Activated naive CD8-positive, alpha-beta T cell treated with anti-CD3 and anti-CD28 coated beads, Interleukin-2, amount 50 U/mL, for 16 hours (primary cell): ENCODE results near the gene A2M.

Experiments
- DNase-seq: peaks from one replicate; pipeline ENCODE4 v3.0.0-alpha.2; 2020; ENCODE audit warnings: low read depth, low spot score

The A2M gene

DNA sequence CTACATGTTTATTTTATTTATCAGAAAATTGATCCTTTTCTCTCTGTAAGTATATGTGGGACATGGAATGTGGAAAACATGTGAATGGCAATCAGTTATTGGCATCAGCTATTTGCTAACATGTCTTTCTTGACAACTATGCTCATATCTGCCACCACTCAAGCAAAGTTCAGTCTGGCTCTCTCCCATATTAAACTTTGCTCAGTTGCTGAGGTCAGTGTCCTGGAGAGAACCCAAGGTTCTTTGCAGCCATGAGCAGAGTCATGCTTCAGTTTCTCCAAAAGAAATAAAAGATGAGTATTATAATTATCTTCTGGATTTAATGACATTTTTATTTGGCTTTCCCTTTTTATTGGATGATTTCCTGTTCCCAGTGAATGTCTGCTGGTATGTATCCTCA is 42.6 kb downstream of the A2M start:
- DNase-seq: no peak

DNA sequence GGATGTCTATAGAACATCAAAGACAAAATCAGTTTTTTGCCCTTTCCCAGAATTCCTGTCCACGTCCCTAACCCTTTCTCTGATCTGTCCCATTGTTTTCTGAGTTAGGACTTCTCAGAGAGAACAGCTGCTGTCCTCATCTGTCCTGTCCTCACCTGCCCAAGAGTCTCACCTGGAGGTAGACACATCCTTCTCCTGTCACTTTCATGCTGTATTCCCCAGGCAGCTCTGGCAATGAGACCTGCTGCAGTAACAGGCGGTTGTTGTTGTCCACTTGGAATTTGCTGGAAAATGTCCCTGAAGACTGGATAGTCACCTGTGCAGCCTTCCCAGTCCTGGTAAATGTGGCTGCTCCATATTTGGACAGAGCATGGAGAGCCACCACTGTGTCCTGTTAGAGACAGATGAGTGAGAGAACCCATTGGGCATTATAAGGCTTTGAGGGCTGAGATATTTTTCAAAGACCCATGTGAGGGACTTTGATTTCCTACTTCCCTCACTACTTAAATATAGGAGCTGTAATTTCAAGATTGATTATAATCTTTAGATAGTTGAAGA is 43.2 kb downstream of the A2M start:
- no peak for DNase-seq

DNA sequence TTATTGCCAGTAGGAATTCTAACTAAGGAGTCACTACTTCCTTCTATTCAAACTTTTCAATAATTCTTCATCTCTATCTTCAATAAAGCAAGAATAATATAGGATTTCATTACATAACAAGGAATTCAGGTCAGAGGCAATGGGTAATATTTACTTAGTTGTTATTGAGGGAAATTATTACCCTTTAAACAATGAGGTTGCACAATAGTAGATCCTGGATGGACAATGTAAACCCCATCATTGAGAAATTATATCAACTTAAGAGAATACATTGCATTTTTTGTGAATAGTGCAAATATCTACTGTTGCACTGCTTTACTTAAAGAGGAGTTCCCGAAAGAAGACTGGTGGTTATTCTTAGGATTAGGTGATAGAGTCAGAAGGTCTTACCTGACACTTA is 43.8 kb downstream of the A2M start:
- no peak for DNase-seq

DNA sequence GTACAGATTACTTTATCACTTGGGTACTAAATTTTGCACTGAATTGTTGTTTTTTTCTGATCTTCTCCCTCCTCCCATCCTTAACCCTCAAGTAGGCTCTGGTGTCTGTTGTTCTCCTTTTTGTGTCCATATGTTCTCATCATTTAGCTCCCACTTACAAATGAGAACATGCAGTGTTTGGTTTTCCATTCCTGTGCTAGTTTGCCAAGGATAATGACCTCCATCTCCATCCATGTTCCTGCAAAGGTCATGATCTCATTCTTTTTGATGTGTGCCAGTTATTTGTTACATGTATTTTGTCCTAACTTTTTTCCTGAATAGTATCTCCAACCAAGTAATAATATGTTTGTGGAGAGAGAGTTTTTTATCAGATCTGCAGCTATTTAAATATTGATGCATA is 44.2 kb downstream of the A2M start:
- DNase-seq: no peak

DNA sequence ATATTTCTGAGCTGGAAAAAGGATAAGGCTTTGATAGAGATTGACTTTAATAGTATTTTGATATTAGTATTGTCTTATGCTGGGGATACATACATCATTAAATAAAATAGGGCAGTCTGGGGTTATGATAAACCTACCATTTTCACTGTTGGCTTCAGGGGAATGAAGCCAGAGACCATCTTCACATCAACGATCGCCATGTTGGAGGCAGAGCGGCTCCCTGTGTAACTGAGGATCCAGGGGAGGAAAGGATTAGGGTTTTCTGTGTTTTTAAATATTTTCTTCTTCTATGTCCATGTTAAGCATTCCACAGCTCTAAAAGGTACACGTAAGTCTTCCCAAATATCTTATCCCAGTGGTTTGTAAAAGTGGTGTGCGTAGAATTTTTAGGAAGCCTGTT is 45.4 kb downstream of the A2M start:
- no peak for DNase-seq

DNA sequence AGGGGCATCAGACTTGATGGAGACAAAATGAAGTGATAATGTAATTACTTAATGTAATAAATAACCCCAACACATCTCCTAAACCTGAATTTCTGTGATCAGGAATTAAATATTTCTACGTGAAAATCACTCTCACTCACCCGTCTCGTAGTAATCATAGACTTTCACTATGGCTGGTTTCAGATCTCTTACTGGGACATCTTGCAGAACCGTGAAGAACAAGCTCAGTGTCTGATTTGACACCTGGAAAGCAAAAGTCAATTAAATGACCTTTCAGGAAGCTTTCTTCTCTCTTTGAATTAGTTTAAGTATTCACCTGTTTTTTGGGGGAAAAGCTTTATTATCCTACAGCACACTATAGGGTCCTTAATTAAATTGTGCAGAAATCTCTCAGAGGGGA is 47.1 kb downstream of the A2M start:
- DNase-seq: no peak

DNA sequence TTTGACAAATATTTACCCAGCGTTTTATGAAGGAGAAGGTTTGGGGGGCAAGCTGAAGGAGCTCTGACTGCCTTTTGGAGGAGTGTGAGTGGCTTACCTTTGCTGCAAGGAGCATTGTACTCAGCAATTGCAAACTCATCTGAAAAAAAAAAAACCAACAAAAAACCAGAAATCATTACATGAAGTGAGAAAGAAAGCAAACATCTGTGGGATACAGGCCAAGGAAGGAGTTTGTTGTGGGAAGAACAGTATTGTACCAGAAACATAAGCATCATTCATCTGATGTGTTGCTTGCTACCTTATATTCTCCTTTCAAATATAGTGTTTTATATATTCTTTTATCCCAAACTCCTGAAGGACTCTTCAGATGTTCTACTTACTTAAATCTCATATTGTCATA is 47.6 kb downstream of the A2M start:
- no peak for DNase-seq

DNA sequence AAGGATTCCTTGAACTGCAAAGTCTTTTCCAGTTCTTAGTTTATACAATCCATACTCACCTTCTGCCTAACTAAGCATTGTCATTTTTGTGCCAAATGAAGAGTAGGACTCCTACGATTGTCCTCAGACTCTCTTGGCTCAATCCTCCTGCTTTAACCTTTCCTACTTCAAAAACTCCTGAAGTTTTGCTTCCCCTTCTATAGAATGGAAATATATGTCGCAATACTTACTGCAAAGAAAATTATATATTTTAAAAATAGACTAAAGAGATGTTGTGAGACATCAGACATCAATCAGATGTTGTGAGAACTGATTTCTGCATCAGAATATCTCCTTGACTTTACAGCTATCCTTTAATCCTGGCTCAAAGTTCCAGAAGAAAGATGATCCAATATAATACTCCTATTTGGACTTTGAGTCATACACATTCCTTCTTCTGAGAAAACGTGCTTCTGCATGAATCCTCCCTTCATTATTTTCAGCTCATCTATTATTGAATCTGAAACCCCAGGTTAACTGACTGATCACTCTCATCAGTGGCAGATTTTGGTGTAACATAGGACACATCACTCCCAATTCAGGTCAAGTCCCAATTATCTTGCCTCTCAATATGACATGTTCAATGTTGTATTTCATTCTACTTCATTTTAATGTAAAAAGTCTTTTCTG is 48.8 kb downstream of the A2M start:
- DNase-seq: no peak

DNA sequence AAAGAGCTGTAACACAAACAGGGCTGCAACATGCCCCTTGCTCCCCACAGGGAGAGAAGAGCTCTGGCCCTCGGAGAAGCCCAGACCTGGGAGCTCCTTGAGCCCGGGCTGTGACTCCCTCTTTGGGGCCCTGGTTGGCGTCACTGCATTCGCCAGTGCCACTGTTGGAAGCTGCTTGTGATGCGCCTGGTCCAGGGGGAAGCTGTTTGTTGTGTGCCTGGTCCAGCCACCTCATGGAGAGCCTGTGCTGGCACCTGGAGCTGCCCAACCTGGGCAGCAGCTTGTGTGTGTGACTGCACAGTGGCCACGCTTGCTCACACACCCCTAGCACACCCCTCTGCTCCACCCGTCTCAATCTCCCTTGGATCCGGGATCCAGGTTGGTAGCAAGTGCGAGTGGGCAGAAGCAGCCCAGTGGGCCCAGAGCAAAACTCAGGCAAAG is 49.5 kb downstream of the A2M start:
- no peak for DNase-seq

DNA sequence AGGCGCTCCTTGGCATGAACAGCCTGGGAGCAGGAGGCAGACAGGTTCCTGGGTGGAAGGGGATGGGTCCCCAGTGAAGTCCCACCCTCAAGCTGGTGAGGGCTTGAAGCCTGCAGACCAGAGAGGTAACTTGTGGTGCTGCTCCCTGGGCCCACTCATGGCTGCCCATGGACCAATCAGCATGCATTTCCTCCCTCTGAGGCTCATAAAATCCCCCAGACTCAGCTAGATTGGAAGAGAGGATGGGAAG is 50.2 kb downstream of the A2M start:
- no peak for DNase-seq

DNA sequence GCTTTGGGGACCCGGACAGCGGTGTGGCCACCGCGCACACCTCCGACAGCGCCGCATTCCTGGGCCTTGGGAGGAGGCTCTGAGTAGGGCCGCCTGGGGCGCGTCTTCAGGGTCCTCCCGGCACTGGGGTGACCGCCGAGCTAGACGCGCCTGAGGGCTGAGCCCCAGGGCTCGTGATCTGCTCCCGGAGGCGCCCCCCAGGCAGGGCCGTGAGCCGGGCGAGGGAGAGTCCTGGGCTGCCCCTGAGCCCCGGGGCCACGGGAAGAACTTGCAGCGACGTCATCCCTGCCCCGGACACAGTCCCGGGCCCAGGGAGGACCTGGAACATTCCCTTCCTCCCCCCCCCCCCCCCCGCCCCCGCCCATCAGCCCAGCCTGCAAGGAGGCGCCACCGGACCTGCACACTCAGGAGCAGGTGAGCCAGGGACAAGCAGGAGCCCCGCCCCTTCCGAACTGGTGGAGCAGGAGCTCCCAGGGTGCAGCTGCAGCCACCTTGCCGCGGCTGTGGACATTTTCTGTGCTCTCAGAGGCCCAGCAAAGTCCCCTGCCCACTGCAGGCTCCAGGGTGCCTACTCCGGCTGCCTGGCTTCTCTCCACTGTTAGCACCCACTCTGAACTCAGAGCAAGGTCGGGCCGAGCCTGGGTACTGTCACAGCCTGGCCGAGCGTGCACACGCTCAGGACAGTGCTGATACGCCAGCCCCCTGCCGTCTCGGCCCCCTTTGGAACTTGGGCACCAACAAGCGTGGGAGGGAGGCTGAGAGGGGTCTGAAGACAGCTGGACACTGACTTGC is 50.7 kb downstream of the A2M start:
- DNase-seq: no peak

DNA sequence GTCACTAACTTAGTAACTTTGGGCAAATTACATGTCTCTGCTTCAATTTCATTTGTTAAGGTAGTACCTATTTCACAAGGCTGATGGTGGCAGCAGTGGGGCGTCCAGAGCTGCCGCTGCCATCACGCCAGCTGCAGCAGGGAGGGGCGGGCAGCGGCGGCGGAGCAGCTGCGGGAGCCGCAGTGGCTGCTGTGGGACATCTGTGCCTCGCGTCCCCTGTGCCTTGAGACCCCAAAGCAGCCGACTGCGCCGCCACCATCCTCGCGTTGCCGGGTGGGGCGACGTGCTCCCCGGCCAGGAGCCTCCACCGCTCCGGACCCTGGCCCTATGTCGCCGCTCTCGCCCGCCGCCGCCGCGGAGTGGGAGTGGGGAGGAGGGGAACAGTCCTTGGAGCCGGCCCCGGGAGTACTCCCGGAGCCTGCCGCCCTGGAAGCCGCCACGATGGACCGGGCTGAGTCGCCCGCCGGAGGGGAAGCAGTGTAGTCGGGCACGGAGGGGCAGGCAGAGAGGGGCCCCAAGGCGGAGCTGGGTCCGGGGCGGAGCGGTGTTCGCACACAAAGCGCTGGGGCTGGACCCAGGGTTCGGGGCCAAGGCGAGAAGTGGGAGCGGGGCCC is 51.4 kb downstream of the A2M start:
- DNase-seq: no peak

DNA sequence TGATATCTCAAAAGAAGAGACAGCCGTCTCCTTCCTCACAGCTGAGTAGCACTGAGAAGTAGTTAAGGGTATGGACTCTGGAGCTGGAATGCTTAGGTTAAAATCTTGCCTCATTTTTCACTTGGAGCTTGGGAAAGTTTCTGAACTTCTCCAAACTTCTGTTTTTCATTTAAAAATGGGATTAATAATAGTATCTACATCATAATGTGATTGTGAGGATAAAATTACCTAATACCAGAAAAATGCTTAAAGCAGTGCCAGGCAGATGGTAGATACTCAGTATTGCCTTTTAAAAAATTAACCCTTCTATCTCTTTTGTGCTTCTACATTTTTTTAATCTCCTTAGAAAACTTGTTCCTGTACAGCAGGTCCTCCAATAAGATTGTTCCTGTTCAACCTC is 63.1 kb downstream of the A2M start:
- DNase-seq: no peak

DNA sequence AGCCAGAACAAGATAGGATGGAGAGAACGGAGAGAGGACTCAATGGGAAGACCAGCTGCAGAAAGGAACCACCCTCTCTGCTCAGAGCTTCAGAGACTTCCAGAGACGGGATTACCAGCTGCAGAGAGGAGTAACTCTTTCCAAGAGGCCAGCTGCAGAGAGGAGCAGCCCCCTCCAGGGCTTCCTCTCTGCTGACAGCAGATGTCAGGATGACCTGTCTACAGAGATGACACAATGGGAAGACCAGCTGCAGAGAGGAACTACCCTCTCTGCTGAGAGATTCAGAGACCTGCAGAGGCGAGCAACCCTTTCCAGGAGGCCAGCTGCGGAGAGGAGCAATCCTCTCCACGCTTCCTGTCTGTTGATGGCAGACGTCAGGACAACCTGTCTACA is 64.6 kb downstream of the A2M start:
- no peak for DNase-seq

DNA sequence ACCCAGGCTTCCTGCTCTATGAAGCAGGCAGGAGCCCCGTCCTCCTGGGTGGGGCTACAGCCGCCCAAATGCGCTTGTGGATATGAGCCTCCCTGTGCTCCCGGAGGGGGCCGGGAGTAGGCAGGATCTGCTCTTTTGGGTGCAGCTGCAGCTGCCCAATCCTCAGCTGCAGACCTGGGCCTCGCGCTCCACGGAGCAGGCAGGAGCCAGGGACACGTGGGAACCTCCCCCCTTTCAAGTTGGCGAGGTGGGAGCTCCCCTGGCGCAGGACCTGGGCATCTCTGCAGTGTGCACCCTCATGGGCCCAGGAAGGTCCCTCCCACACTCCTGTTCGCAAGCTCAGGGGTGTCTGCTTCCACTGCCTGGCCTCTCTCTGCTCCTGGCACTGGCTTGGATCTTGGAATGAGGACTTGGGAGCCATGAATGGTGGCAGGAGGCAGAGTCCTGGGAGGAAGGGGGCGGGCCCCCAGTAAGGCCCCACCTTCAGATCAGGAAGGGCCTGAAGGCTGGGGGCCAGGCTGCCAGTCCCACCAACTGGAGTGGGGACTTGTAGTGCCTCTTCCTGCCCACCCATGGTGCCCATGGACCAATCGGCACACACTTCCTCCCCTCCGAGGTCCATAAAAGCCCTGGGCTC is 65.1 kb downstream of the A2M start:
- DNase-seq: no peak

DNA sequence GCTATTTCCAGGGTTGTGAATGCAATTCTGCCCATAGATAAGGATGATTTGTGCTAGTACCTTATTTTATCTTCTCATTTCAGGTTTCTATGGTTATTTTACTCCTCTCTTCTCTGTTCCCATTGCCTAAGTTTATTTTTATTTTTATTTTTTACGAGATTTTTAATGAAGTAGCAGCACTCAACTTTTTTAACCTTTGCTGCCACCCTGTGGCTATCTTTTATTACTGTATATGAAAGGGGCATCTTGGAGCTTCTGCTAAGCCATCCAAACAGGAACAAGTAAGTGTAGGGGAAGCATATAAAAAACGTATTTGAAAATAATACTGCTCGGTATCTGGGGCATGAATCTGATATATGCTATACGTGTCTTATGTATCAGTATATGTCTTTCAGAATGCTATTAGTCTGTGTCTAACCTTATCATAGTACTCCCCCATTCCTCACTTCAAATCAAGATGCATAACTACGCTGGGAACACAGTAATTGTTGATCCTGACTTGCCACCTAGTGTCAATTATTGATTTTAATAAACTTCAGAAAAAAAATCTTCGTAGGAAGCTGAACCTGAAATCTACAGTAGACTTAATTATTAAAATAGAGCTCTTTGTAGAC is 66.1 kb downstream of the A2M start:
- DNase-seq: no peak

DNA sequence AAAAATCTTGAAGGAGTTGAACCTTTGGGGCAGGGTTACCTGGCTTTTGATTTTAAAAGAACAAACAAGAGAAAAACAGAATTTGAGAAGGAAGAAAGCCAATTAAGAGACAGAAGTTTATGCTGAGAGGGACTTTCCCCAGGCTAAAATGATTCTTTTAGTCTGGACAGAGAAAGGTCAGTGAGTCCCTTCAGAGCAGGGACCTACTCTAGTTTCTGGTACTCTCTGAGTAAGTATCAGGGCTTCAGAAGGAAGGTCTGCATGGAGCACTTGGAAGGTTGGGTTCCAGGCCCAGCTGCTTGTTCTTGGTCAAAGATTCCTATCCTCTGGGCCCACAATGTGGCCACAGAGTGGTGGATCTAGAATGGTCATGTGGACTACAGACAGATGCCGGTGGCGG is 66.8 kb downstream of the A2M start:
- no peak for DNase-seq

DNA sequence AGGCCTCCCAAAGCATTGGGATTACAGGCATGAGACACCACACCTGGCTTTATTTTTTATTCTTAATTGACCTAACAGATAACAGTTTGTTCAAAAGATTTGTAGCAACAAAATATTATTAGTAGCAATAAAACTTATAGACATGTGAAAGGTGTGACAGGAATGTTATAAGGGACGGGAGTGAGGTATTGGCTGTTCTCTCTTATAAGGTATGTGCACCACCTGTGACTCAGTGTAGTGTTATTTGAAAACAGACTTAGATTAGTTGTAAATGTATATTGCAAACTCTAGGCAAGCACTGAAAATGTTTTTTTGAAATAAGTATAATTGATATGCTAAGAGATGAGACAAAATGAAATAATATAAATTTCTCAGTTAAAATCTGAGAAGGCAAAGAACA is 68.6 kb downstream of the A2M start:
- DNase-seq: no peak

DNA sequence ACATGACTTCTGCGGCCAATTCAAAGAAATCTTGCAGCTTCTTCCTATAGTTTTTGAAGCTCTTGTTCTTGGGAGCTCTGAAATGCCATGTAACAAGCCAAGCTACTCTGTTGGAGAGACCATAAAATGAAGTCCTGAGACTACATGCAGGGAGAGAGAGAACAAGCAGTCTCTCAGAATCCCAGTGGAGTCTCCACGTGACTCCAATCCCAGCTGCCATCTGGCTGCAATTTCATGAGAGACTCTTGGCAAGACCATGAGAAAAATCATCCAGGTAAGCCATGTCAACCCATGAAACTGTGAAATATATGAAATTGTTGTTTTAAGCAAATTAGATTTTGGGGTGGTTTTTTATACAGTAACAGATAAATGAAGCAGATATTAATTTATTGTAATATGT is 72.0 kb downstream of the A2M start:
- no peak for DNase-seq

DNA sequence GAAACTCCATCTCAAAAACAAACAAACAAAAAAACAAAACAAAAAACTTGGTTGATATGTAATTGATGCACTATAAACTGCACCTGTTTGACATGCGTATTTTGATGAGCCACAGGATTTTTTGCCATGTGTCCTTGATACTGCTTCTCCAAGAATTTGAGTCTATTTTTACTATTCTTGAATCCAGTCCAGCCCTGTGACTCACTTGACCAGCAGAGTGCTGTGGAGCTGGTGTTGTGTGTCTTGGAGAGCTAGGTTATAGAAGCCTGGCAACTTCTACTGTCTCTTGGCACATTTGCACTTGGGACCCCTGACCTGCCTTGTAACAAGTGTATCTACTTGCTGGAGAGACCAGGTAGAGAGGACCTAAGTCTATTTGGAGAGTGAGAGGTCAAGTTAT is 74.4 kb downstream of the A2M start:
- DNase-seq: no peak

DNA sequence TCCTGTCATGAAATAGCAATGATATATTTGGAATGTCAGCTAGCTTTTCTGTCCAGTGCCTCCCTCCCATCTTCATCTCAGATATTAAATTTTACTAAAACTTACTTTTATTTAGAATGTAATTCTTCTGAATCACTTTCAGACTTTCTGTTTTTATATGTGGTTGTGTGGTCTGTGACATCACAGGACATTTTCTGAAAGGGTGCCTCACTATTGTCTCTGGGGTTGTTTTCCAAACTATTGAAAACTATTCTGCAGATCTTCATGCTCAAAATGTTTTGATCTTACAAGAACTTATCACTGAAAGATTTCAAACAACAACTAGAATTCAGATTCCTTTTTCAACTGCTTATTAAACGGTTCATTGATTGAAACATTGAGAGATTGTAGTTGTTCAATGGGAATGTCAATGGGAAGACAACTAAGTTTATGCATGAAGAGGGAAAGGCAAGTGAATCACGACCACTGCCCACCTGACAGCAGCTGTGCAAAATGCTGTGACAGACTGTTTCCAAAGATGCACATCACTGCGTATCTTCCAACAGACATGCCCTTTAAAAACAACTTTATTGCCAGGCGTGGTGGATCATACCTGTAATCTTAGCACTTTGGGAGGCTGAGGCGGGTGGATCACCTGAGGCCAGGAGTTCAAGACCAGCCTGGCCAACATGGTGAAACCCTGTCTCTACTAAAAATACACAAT is 75.1 kb downstream of the A2M start:
- DNase-seq: no peak
